Loucy (cell line): ENCODE measurements around the gene FSIP2.

Source experiments
- CTCF ChIP-seq: fragments of 200-600 bp; sonication (generic); conservative IDR thresholded peaks from 2 replicates; pipeline ENCODE4 v1.5.1; 2014; ENCODE audit warnings: mild to moderate bottlenecking, antibody characterized with exemption, low read length
- EZH2phosphoT487 ChIP-seq: fragments of 200-600 bp; IDR thresholded peaks from 2 replicates; pipeline ENCODE4 v1.6.1; 2018; ENCODE audit warnings: antibody characterized with exemption, mild to moderate bottlenecking, moderate library complexity, borderline replicate concordance

DNA sequence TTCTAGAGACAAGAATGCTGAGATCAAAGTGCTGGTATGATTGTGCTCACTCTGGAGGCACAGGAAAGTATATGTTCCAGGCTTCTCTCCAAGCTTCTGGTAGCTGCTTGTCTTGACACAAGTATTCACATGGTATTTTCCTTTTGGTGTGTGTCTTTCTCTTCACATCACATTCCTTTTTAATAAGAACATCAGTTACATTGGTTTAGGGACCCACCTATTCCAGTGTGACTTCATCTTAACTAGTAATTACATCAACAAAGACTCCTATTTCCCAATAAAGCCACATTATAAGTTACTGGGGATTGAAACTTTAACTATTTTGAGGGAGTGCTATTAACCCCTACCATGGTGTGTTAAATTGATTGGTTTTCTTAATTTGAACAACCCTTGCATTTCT is 119.1 kb downstream of the FSIP2 start:
- TF ChIP-seq CTCF (no peak), EZH2phosphoT487 (no peak)
